NCI-H2029 treated with DMSO at 0.1 percent for 48 hours (cell line): ENCODE data around the gene GCG.

Experiments used
- DNase-seq: peaks from one replicate; lab custom pipeline; 2025; lab: John Stamatoyannopoulos, UW

Gene GCG

GRCh38 chr2:162149940-162150339, 2.1 kb downstream of the GCG start:
- DNase-seq = no peak

- no peak for DNase-seq
Observed at GRCh38 chr2:162149466-162149865, 2.6 kb downstream of the GCG start.

DNA sequence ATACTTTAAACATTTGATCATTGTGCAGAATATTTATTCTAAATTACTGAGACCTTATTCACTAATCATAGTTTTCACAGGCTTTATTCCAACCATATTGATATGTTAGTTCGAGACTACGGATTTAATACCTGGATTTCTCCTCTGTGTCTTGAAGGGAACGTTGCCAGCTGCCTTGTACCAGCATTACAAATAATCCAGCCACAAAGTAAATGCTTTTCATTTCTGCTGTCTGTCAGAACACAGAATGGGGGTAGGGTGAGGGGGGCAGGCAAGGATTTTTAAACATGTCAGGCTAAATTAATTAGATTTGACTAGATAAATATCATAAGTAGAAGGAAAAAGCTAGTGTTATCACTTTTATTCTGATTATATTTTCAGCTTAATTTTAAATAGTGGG, 3.1 kb downstream of the GCG start:
- no peak for DNase-seq

- no peak for DNase-seq
Observed at GRCh38 chr2:162143969-162144368, 8.1 kb downstream of the GCG start.

DNA sequence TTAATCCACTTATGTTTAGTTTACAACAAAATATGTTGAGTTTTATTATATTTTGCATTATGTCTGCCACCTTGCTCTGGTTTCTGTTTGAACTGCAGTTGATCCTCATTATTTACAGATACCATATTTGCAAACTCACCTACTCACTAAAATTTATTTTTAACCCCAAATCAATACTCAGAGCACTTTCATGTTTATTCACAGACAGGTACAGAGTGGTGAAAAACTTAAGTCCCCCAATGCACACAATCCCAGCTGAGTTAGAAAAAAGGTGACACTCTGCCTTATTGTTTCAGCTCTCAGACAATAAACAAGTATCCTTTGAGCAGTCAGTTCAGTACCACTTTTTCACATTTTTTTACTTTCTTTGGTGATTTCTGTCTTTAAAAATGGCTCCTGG, 13.7 kb downstream of the GCG start:
- DNase-seq = no peak

DNA sequence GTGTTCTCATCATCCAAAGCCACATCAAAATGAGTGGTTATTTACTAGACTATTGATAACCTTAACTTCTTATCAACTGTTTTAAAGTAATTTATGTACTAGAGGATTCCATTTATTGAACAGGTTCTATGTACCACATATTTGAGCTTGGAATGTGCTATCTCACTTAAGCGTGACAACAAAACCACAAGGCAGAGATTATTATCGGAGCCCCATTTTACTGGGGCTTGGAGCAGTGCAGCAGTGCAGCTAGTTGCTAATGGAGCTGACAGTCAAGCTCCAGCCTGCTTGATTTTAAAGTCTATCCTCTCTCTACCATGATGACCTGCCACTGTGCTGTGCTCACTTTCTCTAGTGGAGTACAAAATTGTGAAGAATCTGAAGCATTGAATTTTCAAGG, 24.6 kb downstream of the GCG start:
- DNase-seq = no peak

DNA sequence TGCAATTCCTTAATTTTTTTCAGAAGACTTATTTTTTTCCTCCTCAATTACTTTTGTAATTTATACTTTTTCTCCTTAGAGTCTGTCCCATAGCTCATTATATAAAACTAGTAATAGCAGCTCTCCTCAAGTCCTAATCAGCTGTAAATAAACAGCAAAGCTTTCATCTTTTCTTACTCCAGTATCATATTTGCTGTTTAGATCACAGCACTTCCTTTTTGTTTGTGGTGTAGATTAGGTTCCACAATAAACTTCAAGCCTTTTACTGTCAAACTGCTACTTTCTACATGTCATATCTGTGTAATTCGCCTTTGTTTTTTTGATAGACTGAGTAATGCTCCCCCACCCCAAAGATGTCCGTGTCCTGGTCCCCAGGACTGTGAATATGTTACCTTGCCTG, 25.5 kb downstream of the GCG start:
- DNase-seq = no peak

- DNase-seq = no peak
Observed at GRCh38 chr2:162126111-162126519, 25.9 kb downstream of the GCG start.

- DNase-seq = no peak
Observed at GRCh38 chr2:162125138-162125537, 26.9 kb downstream of the GCG start.

DNA sequence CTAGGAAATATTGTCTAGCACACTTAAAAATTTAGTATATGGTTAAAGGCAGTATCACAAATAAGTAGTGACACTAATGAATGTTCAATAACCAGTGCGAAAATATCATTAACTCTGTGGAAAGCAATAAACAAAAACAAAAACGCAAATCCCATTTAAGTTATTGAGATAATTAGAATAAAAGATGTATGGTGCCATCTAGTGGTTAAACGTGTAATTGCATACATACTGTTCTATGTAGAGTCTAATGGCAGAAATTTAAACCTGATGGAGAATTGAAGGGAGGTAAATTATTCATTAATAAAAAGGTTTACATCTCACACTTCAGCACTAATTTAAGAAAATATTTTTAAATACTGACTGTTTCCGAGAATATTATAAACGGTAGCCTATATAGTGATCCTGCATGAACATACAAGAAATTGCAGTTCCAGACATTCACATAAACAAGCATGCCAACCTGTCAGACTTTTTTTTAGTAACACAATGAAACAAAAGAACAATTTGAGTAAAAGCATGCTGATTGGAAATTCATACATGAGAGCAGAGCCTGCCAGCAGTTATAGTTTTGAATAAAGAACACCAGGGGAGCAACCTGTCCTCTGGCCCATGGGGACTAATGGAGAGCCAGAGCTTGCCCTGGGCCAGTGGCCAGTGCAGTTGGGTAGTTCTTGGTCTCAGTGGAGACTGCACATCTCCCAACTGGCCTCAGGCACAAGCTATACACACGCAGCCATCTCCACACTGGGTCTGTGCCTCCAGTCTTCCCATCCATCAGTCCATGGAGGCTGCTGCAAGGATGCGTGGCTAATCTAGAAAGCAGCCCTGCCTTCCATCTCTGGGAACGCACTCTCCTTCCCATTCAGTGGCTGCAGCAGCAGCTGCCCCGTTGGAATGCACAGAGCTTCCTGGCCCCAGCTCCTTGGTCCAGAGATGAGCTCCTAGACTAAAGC, 28.0 kb downstream of the GCG start:
- peak; percentile 14 for DNase-seq

DNA sequence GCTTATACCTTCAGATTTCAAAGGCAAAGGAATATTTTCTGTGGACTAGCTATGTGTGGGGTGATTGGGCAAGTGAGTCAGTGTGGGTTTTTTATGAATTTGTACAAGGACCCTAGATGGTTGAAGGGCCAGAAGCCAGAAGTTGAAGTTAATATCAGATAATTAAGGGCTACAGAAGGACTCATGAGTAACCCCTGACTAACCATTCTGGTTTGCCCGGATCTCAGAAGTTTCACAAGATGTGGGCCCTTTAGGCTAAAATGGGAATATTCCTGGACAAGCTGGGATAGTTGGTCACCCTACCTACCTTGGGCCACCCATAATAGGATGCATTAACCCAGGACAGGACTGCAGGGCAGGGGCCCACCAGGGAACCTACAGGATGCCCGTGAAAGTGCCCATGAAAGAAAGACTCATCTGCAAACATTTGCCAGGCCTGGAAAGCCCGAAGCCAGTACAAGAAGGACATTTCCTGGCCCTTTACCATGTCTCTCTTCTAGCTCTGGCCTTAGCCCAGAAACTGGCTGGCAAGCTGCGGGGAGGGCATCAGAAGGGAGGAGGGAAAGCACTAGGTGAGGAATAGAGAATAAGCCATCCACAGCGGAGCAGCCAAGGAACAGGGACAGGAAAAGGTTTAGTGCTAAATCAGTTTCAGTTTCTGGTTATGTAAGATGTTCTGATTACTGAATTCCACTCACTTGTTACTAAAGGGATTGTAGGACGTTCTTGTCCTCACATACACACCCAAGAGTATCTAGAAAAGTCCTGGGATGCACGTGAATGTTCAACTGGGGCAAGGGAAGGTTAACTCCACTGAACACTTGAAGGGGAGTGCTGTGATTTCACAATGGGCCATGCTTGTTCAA, 33.6 kb downstream of the GCG start:
- no peak for DNase-seq

DNA sequence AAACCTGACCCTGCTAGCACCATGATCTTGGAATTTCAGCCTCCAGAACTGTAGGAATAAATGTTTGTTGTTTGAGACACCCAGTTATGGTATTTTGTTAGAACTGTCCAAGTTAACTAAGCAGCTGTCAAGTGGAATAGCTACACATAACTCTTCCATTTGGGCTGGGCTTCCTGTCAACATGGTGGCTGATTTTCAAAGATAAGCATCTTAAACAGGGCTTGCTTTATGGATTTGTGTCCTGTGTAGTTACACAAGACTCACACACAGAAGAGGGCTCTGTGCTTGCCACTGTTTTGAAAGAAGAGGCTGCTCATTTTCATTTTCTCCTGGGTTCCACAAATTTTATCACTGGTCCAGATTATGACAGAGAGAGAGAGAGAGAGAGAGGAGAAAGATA, 35.7 kb downstream of the GCG start:
- no peak for DNase-seq

GRCh38 chr2:162115076-162115475, 37.0 kb downstream of the GCG start:
- no peak for DNase-seq

DNA sequence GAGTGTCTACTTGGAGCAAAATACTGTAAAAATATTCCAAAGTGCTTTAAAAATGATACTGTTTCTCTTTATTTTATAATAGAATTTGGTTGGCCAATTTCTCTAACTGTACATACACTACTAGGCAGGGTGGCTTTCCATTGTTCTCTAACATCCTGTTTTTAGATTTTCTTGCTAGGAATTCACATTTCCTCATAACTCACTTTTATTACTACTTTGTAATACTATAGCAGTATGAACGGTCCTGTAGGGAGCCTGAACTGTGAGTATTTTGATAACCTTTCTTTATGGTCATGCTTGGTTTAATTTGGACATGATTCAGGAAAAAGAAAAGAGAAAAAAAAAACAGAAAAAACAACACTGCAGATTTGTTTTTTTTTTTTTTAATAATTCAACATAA, 37.8 kb downstream of the GCG start:
- no peak for DNase-seq

DNA sequence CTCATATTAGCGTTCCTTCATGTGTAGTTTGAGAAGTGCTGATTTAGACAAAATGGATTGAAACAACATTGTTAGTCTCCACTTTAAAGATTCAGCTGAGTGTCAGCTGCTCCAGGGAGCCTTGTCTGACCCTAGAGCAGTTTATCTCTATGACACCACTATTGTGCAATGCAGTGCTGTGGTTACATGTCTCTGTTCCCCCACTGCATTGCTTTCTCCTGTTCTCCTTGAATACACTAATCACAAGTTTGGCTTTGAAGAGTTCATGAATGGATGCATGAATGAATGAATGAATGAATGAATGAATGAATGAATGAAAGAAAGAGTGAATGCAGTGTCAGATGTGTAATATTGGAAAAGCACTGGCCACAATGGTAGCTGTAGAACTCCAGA, 38.3 kb downstream of the GCG start:
- no peak for DNase-seq

GRCh38 chr2:162113088-162113775, 38.8 kb downstream of the GCG start:
- DNase-seq = no peak

DNA sequence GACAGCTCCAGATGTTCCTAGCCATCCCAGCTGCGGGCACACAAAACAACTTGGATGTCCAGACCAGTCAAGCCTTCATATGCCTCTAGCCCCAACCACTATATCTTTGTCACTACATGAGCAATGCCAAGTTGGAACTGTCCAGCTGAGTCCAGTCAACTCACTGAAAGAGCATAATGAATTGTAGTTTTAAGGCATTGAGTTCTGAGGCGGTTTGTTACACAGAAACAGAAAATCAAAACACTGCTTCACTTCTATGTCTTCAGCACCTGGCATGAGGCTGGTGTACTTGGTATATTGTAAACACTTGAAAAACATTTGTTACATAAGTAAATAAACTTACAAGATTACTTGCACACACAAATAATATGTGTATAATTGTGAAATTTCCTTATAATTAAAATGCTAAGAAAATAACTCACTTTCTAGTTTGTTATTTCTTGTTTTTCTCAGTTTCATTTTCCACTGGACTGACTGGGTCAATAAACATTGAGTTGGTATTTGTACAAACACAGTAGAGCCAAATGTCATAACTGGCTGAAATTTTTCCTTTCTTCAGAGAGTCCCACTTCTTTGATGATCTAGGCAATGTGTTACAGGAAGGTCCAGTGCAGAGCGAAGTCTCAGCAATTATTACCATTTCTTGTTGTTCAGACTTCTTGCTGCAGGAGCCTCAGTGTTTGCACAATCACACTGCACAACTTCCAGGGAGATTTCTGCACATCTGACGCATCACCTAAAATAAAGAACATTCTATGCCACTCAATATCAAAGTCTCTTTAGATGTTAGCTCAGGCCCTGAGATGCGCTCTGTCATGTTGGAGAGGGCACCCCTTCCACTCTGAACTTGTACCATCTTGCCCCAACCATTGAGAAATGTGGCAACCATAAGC, 39.8 kb downstream of the GCG start:
- DNase-seq = no peak

- no peak for DNase-seq
Observed at GRCh38 chr2:162107361-162107901, 44.6 kb downstream of the GCG start.

DNA sequence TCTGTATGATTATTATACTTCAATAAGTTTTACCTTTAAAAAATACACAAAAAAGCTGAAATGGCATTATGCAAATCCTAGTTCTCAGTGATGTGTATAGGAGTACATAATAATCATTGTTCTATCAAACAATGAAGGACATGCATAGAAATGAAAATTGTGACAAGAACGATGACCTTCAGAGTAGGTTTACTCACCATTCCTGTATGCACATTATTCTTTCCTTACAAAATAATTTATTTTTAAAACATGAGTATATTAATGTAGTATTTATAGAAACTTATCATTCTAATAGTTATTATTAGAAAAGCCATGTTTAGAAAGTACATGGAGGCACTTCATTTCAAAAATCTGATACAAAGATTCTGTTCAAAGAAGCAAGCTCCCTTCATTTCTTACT, 45.3 kb downstream of the GCG start:
- no peak for DNase-seq

DNA sequence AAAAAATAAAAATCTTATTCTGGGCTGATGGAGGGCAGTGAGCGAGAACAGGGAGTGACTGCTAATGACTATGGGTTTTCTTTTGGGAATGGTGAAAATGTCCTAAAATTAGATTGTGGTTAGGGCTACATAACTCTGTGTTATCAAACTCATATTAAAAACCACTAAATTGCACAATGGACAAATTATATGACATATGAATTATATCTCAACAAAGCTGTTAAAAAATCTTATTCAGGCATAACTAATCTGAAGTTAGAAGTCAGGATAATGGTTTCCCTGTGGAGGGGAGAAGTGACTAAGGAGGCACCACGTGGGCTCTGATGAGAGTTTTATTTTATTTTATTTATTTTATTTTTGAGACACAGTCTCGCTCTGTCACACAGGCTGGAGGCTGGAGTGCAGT, 45.9 kb downstream of the GCG start:
- DNase-seq = no peak

GRCh38 chr2:162103443-162104009, 48.5 kb downstream of the GCG start:
- DNase-seq = peak; percentile 85
